H1 (cell line): ENCODE data around the gene ARHGAP27. TPM values are rescaled to one million over a fixed set of nuclear protein-coding genes. Genes with fewer than 3 reads are reported as not detected.

ENCODE experiments used
- CTCF ChIA-PET: fragments of 300-600 bp; sonication (Branson Sonifier 250); formaldehyde crosslinking; loops from one replicate; lab custom pipeline; 2021; ENCODE audit not compliant: partially characterized antibody; lab: Charles Lee
- POLR2A ChIA-PET: fragments of 300-600 bp; sonication (Branson Sonifier 250); formaldehyde crosslinking; loops from one replicate; lab custom pipeline; 2021; ENCODE audit warnings: inconsistent platforms; ENCODE audit not compliant: partially characterized antibody; lab: Charles Lee
- DNase-seq, 2 experiments: peaks; one replicate each; pipeline versions ENCODE4 v3.0.0 to v3.0.0-alpha.2; 2010 to 2022; ENCODE audit warnings: low spot score in 2 of 2, low read depth in 1 of 2, mixed read lengths in 1 of 2
- FAIRE-seq: peaks from 2 replicates; lab custom pipeline; 2011; peaks lifted over from hg19 to GRCh38; lab: Jason Lieb, UNC
- H2AFZ ChIP-seq: 2 replicates; pipeline ENCODE4 v1.8.1; 2012; ENCODE audit warnings: low read length, inconsistent platforms
- H2AK5ac ChIP-seq: 2 replicates; pipeline ENCODE4 v1.6.1; 2013; ENCODE audit warnings: low read depth, low read length
- H2BK120ac ChIP-seq: replicated peaks from 2 replicates; pipeline ENCODE3; 2013; ENCODE audit warnings: low read depth, low read length, inconsistent platforms
- H2BK12ac ChIP-seq: 2 replicates; pipeline ENCODE4 v1.6.1; 2013; ENCODE audit warnings: low read depth, low read length
- H2BK15ac ChIP-seq: 2 replicates; pipeline ENCODE4 v1.6.1; 2013; ENCODE audit warnings: low read length
- H2BK20ac ChIP-seq: 2 replicates; pipeline ENCODE4 v1.6.1; 2013; ENCODE audit warnings: low read length
- H2BK5ac ChIP-seq: 2 replicates; pipeline ENCODE4 v1.6.1; 2013; ENCODE audit warnings: low read depth, low read length
- H3K14ac ChIP-seq: 2 replicates; pipeline ENCODE4 v1.6.1; 2013; ENCODE audit warnings: inconsistent platforms; ENCODE audit not compliant: insufficient read length
- H3K18ac ChIP-seq: 2 replicates; pipeline ENCODE4 v1.6.1; 2013; ENCODE audit warnings: low read length; ENCODE audit errors: extremely low read depth
- H3K23ac ChIP-seq: 2 replicates; pipeline ENCODE4 v1.6.1; 2013; ENCODE audit warnings: inconsistent platforms; ENCODE audit not compliant: insufficient read length
- H3K23me2 ChIP-seq: 2 replicates; pipeline ENCODE4 v1.6.1; 2013; ENCODE audit warnings: low read depth, low read length
- H3K27ac ChIP-seq: 2 replicates; pipeline ENCODE4 v1.6.1; 2011; ENCODE audit warnings: low read depth, low read length, inconsistent platforms
- H3K27me3 ChIP-seq, 4 experiments: replicated peaks in 1 of 4; 1 replicate in 1 of 4; 2 replicates in 3 of 4; pipeline versions ENCODE4 v1.6.1 to v1.8.1; 2011 to 2013; ENCODE audit warnings: low read length in 3 of 4, mild to moderate bottlenecking in 3 of 4, inconsistent platforms in 2 of 4, mixed read lengths in 2 of 4, moderate library complexity in 1 of 4; ENCODE audit not compliant: control insufficient read depth in 3 of 4, insufficient read depth in 3 of 4; ENCODE audit errors: extremely low read depth in 1 of 4
- H3K36me3 ChIP-seq, 4 experiments: 2 replicates each; pipeline versions ENCODE4 v1.6.1 to v1.8.1; 2011 to 2013; ENCODE audit warnings: mild to moderate bottlenecking in 4 of 4, low read length in 3 of 4, moderate library complexity in 2 of 4, control low read depth in 1 of 4, inconsistent platforms in 1 of 4; ENCODE audit not compliant: insufficient read depth in 4 of 4, control insufficient read depth in 2 of 4
- H3K4ac ChIP-seq: replicated peaks from 2 replicates; pipeline ENCODE3; 2013; ENCODE audit warnings: low read length, low read depth, mixed read lengths, inconsistent platforms; ENCODE audit not compliant: insufficient read length
- H3K4me1 ChIP-seq, 4 experiments: replicated peaks in 1 of 4; 1 replicate in 1 of 4; 2 replicates in 3 of 4; pipeline versions ENCODE4 v1.6.1 to v1.8.1; 2011 to 2013; ENCODE audit warnings: low read length in 3 of 4, inconsistent platforms in 2 of 4, mixed read lengths in 1 of 4; ENCODE audit not compliant: insufficient read depth in 4 of 4, control insufficient read depth in 3 of 4
- H3K4me2 ChIP-seq, 2 experiments: 2 replicates each; pipeline versions ENCODE4 v1.6.1 to v1.8.1; 2011 to 2013; ENCODE audit warnings: low read depth in 2 of 2, low read length in 2 of 2, control low read depth in 1 of 2, inconsistent platforms in 1 of 2, mild to moderate bottlenecking in 1 of 2; ENCODE audit not compliant: insufficient read depth in 1 of 2
- H3K4me3 ChIP-seq, 4 experiments: fragments of 200-600, 300-600 bp in 1 of 4; sonication (generic), shearing (Covaris generic), sonication (Bioruptor Twin) in 1 of 4; 2 replicates each; pipeline versions ENCODE4 v1.5.1 to v1.8.1; 2011 to 2016; ENCODE audit warnings: low read length in 4 of 4, low read depth in 3 of 4, control low read depth in 2 of 4, inconsistent platforms in 2 of 4, mild to moderate bottlenecking in 2 of 4, mixed read lengths in 1 of 4, moderate library complexity in 1 of 4; ENCODE audit not compliant: insufficient read depth in 2 of 4; ENCODE audit errors: extremely low read depth in 1 of 4
- H3K56ac ChIP-seq: replicated peaks from 2 replicates; pipeline ENCODE3; 2013; ENCODE audit warnings: low read depth, mild to moderate bottlenecking, mixed read lengths, low read length, inconsistent platforms; ENCODE audit not compliant: insufficient read length
- H3K79me1 ChIP-seq: 2 replicates; pipeline ENCODE4 v1.6.1; 2013; ENCODE audit warnings: low read depth, low read length, control low read depth
- H3K79me2 ChIP-seq, 2 experiments: 2 replicates each; pipeline versions ENCODE4 v1.6.1 to v1.8.1; 2012 to 2013; ENCODE audit warnings: low read length in 2 of 2, mild to moderate bottlenecking in 2 of 2, inconsistent platforms in 1 of 2; ENCODE audit not compliant: insufficient read depth in 2 of 2, control insufficient read depth in 1 of 2
- H3K9ac ChIP-seq, 4 experiments: replicated peaks in 1 of 4; 1 replicate in 1 of 4; 2 replicates in 3 of 4; pipeline versions ENCODE4 v1.6.1 to v1.8.1; 2011 to 2013; ENCODE audit warnings: low read depth in 3 of 4, low read length in 3 of 4, control low read depth in 2 of 4, mild to moderate bottlenecking in 2 of 4, moderate library complexity in 2 of 4, inconsistent platforms in 1 of 4; ENCODE audit errors: extremely low read depth in 1 of 4
- H3K9me3 ChIP-seq, 2 experiments: 2 replicates each; pipeline versions ENCODE4 v1.6.1 to v1.8.1; 2012 to 2013; ENCODE audit warnings: mild to moderate bottlenecking in 2 of 2, moderate library complexity in 2 of 2, control low read depth in 1 of 2, inconsistent platforms in 1 of 2, low read depth in 1 of 2, low read length in 1 of 2, mixed read lengths in 1 of 2; ENCODE audit not compliant: insufficient read depth in 2 of 2
- H4K20me1 ChIP-seq, 2 experiments: replicated peaks in 1 of 2; 2 replicates each; pipeline versions ENCODE3 to v1.8.1; 2011 to 2013; ENCODE audit warnings: inconsistent platforms in 2 of 2, low read length in 2 of 2, mild to moderate bottlenecking in 1 of 2; ENCODE audit not compliant: insufficient read depth in 2 of 2, control insufficient read depth in 1 of 2
- H4K5ac ChIP-seq: 2 replicates; pipeline ENCODE4 v1.6.1; 2013; ENCODE audit warnings: low read length, low read depth, mixed read lengths, inconsistent platforms; ENCODE audit not compliant: insufficient read length
- H4K8ac ChIP-seq: 2 replicates; pipeline ENCODE4 v1.8.0; 2013; ENCODE audit warnings: mild to moderate bottlenecking, moderate library complexity, low read length, inconsistent platforms; ENCODE audit not compliant: insufficient read depth; ENCODE audit errors: extremely low read depth
- H4K91ac ChIP-seq: replicated peaks from 2 replicates; pipeline ENCODE3; 2013; ENCODE audit warnings: low read length, mixed read lengths, inconsistent platforms; ENCODE audit not compliant: insufficient read length
- ASH2L ChIP-seq: fragments of 200-600, 300-600 bp; sonication (generic); IDR thresholded peaks from one replicate; pipeline ENCODE4 v1.7.1; 2017; ENCODE audit warnings: low read length
- ATF2 ChIP-seq: IDR thresholded peaks from 2 replicates; pipeline ENCODE4 v1.6.1; 2012; ENCODE audit warnings: low read length, inconsistent platforms
- BACH1 ChIP-seq: IDR thresholded peaks from 2 replicates; pipeline ENCODE4 v1.6.1; 2012; ENCODE audit warnings: low read length, improper control_type of control experiment
- CTBP2 ChIP-seq: IDR thresholded peaks from 2 replicates; pipeline ENCODE4 v1.7.0; 2011; ENCODE audit warnings: borderline replicate concordance, mild to moderate bottlenecking, moderate library complexity, mixed read lengths, low read length; ENCODE audit not compliant: insufficient read depth, insufficient read length
- HDAC6 ChIP-seq: IDR thresholded peaks from one replicate; pipeline ENCODE4 v1.7.1; 2012; ENCODE audit warnings: low read depth, mild to moderate bottlenecking, inconsistent platforms, low read length, moderate library complexity
- JUN ChIP-seq: IDR thresholded peaks from 2 replicates; pipeline ENCODE4 v1.6.1; 2011; ENCODE audit warnings: low read depth, mild to moderate bottlenecking, improper control_type of control experiment, low read length
- RBBP5 ChIP-seq: IDR thresholded peaks from 2 replicates; pipeline ENCODE4 v1.7.1; 2012; ENCODE audit warnings: low read depth, mild to moderate bottlenecking, inconsistent platforms, low read length, moderate library complexity, borderline replicate concordance
- RNF2 ChIP-seq: fragments of 200-900, 300-1000 bp; sonication (generic); IDR thresholded peaks from 2 replicates; pipeline ENCODE4 v1.7.1; 2016; ENCODE audit warnings: borderline replicate concordance, low read depth, mild to moderate bottlenecking, antibody characterized with exemption, low read length; ENCODE audit not compliant: poor library complexity, severe bottlenecking; ENCODE audit errors: missing control alignments
- RXRA ChIP-seq: IDR thresholded peaks from 2 replicates; pipeline ENCODE4 v1.6.1; 2011; ENCODE audit warnings: low read depth, mild to moderate bottlenecking, low read length, moderate library complexity; ENCODE audit not compliant: insufficient read depth
- SIRT6 ChIP-seq: IDR thresholded peaks from one replicate; pipeline ENCODE4 v1.7.1; 2012; ENCODE audit warnings: low read length, inconsistent platforms
- SP4 ChIP-seq: IDR thresholded peaks from 2 replicates; pipeline ENCODE4 v1.6.1; 2012; ENCODE audit warnings: low read length, inconsistent platforms
- SRF ChIP-seq: IDR thresholded peaks from 2 replicates; pipeline ENCODE4 v1.6.1; 2011; ENCODE audit warnings: mild to moderate bottlenecking, low read depth, low read length, moderate library complexity
- WGBS, 2 experiments: shearing (Covaris generic) in 1 of 2; methylation state at CpG; one replicate each; pipeline versions ENCODE4 v1.1.6 to v1.1.7; 2013 to 2015; ENCODE audit warnings: low lambda C conversion rate in 2 of 2, mixed read lengths in 2 of 2, inconsistent platforms in 1 of 2, low coverage in 1 of 2, missing lambda C conversion rate in 1 of 2; ENCODE audit not compliant: insufficient replicate concordance in 2 of 2, insufficient coverage in 1 of 2, insufficient read length in 1 of 2; ENCODE audit errors: extremely low coverage in 1 of 2, missing lambda C conversion rate in 1 of 2; 5-methylcytosine and 5-hydroxymethylcytosine counted together
- polyA plus RNA-seq, 7 experiments: library from polyadenylated mRNA; depleted of rRNA in 3 of 7; stranded (reverse) in 5 of 7; unstranded in 2 of 7; fragments of >200 nt in 5 of 7; fragments of 200-250 nt in 2 of 7; gene quantifications; 1 replicate in 5 of 7; 2 replicates in 1 of 7; 4 replicates in 1 of 7; pipeline versions ENCODE4 v1.2.1 to v1.2.3, GENCODE V29; 2011 to 2013; ENCODE audit warnings: missing spikeins in 2 of 7, mixed read lengths in 2 of 7
- total RNA-seq: library from RNA; stranded (reverse); fragmentation: NEBNext Ultra II Directional; extraction: Animal tissue kit (Norgen Biotek cat#: 25700); gene quantifications from 2 replicates; pipeline ENCODE4 v1.2.1, GENCODE V29; 2021

ARHGAP27 gene
- total and polyA plus RNA-seq, 2 of the 8 experiments (the other 6 are each of a cell fraction or from before 2014, with no cell fraction given) = 11.6 to 13.1 TPM

DNA sequence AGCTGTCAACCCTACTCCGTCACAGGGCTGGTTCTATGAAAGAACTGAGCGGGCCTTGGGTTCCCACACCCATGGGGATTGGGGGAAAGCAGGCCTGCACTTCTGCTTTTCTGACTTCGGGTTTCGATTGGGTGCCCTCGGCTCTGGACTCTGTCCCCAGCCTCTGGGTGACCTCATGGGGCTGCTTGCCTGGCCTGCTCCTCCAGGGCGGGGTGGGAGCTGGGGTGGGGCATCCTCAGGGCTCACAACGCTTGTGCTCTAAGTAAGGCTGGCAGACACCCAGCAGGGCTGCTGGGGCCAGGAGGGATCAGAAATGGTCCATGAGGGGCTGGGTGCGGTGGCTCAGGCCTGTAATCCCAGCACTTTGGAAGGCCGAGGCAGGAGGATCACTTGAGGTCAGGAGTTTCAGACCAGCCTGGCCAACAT lies 19.2 kb downstream of the ARHGAP27 start:
- Histone ChIP-seq H3K9me3 (no peaks in the 10 kb centered on the region), H4K91ac (no peak overlapping the region), H3K23me2 (no peaks in the 10 kb centered on the region), H3K4ac (no peak overlapping the region), H3K36me3 (no peaks in the 10 kb centered on the region), H3K4me3 (no peak overlapping the region), H3K18ac (no peak overlapping the region), H3K23ac (no peak overlapping the region), H2BK120ac (no peak overlapping the region), H4K20me1 (peaks cover 0 to 2% of the 10 kb centered on the region in 2 experiments), H3K14ac (no peak overlapping the region), H4K5ac (no peak overlapping the region), H3K27ac (no peak overlapping the region), H2BK5ac (no peak overlapping the region), H2BK15ac (no peak overlapping the region), H3K9ac (no peak overlapping the region), H2AFZ (no peak overlapping the region), H3K56ac (no peak overlapping the region), H2BK12ac (no peak overlapping the region), H3K79me2 (no peaks in the 10 kb centered on the region), H3K27me3 (no peaks in the 10 kb centered on the region), H3K4me1 (peaks cover 0 to 12% (median 7%) of the 10 kb centered on the region in 4 experiments; a peak in 5 of 7 replicates), H4K8ac (no peak overlapping the region), H2AK5ac (no peak overlapping the region), H3K79me1 (peaks cover 6% of the 10 kb centered on the region; the same call in 1 of the 2 replicates), H3K4me2 (no peak overlapping the region), H2BK20ac (no peak overlapping the region)
- ChIA-PET CTCF (interaction anchor here (1.7 to 3.5 kb wide), 4 partner anchors 12 to 28 kb away, joined by 7 to 21 read pairs (median 10); no protein-coding TSS in a partner anchor), POLR2A (interaction anchor here (1.0 to 1.3 kb wide), 2 partner anchors 12 to 14 kb away, joined by 3 read pairs; no protein-coding TSS in a partner anchor)
- FAIRE-seq (no peak), DNase-seq (no peak)
- 93% methylated on average over 8 of the region's 9 CpGs; no CpG with 5 or more reads in 1 of the 2 experiments for WGBS, 2 experiments
- TF ChIP-seq ASH2L (no peak), SRF (no peak), ATF2 (no peak), SIRT6 (no peak), JUN (no peak), BACH1 (no peak), SP4 (no peak), RBBP5 (no peak), RXRA (no peak), RNF2 (no peak), HDAC6 (no peak), CTBP2 (no peak)
